Measurements from ENCODE around the gene PIPOX. TPM values are rescaled to one million over a fixed set of nuclear protein-coding genes. Genes with fewer than 3 reads are reported as not detected.

Gene PIPOX
- total and polyA plus RNA-seq, 4 donors = 1.6 to 2.4 (median 2.0) TPM

DNA sequence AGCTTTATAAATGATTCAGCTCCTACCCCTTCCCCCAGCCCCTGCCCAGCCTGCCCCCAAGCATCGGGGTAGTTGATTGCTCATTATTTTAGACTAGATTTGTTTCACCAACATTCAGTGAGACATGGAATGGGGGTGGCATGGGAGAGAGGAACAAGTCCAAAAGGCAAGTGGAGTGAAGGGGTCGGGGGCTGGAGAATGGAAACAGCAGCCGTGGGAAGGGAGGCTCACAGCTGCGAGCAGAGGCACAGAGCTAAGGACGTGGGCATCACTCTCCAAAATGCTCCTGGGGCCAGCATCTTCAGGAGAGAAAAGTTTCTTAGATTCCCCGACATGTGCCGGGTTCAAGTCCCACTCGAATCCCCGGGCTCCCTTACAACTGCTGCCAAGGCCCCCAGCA lies 19.3 kb downstream of the PIPOX start:
- DNase-seq (no peak), ATAC-seq (ENCODE audit: low FRiP score) (no peak)
- Histone ChIP-seq H3K4me3 (ENCODE audit: low read length in 2 of 2) (no peak overlapping the region), H3K4me1 (ENCODE audit: control insufficient read depth in 1 of 2, insufficient read depth in 2 of 2, low read length in 2 of 2) (peaks cover 0 to 2% of the 10 kb centered on the region in 2 donors), H3K27me3 (ENCODE audit: control insufficient read depth in 1 of 2, insufficient read depth in 2 of 2, low read length in 1 of 2) (no peaks in the 10 kb centered on the region), H3K27ac (ENCODE audit: low read depth in 1 of 2, low read length in 2 of 2) (no peak overlapping the region), H3K36me3 (ENCODE audit: control insufficient read depth in 1 of 2, insufficient read depth in 2 of 2, low read length in 1 of 2) (no peaks in the 10 kb centered on the region), H3K9me3 (ENCODE audit: control insufficient read depth, low read length) (no peaks in the 10 kb centered on the region)
- 90 to 91% methylated on average over 9 of the region's 9 CpGs for WGBS, 2 donors
- intact Hi-C loops (cut with DNase I) = no loop called here

DNA sequence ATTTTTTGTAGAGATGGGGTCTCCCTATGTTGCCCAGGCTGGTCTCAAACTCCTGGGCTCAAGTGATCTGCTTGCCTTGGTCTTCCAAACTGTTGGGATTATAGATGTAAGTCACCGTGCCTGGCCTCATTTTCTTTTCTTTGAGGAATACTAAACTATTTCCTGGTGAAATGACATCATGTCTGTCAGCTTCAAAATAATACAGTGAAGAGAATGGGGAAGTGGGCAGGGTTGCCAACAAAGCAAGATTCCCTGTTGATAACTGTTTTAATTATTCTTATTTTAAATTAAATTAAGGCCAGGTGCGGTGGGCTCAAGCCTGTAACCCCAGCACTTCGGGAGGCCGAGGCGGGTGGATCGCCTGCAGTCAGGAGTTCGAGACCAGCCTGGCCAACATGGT lies 21.1 kb downstream of the PIPOX start:
- 84 to 85% methylated on average over 7 of the region's 7 CpGs for WGBS, 2 donors
- H3K4me3 ChIP-seq (ENCODE audit: low read length in 2 of 2) = no peak overlapping the region
- ATAC-seq (ENCODE audit: low FRiP score) = no peak
- no peak for DNase-seq
- H3K27me3 ChIP-seq (ENCODE audit: control insufficient read depth in 1 of 2, insufficient read depth in 2 of 2, low read length in 1 of 2) = no peaks in the 10 kb centered on the region
- H3K27ac ChIP-seq (ENCODE audit: low read depth in 1 of 2, low read length in 2 of 2) = no peak overlapping the region
- H3K4me1 ChIP-seq (ENCODE audit: control insufficient read depth in 1 of 2, insufficient read depth in 2 of 2, low read length in 2 of 2) = peaks cover 0 to 2% of the 10 kb centered on the region in 2 donors
- no peaks in the 10 kb centered on the region for H3K9me3 ChIP-seq (ENCODE audit: control insufficient read depth, low read length)
- intact Hi-C loops (cut with DNase I) = no loop called here
- no peaks in the 10 kb centered on the region for H3K36me3 ChIP-seq (ENCODE audit: control insufficient read depth in 1 of 2, insufficient read depth in 2 of 2, low read length in 1 of 2)

DNA sequence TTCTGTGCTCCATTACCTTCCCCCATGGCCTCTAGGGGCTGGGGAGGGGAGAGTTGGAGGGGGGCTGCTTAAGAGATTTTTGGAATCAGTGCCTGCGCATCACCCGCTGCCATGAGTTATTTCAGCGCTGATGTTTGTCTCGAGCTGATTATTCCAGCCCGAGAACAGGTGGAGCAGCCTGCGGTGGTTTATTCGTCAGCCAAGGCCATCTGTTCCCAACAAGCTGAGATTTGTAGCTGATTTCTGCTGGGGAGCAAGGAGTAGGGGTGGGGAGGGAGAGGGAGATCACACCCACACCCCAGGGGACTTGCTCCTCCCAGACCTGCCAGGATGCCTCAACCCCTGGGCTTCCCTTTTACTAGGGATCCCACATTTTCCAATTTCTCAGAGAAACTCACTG lies 23.1 kb downstream of the PIPOX start:
- ATAC-seq (ENCODE audit: low FRiP score) = no peak
- Histone ChIP-seq H3K4me3 (ENCODE audit: low read length in 2 of 2) (no peak overlapping the region), H3K4me1 (ENCODE audit: control insufficient read depth in 1 of 2, insufficient read depth in 2 of 2, low read length in 2 of 2) (peaks cover 0 to 2% of the 10 kb centered on the region in 2 donors), H3K27ac (ENCODE audit: low read depth in 1 of 2, low read length in 2 of 2) (no peak overlapping the region), H3K27me3 (ENCODE audit: control insufficient read depth in 1 of 2, insufficient read depth in 2 of 2, low read length in 1 of 2) (no peaks in the 10 kb centered on the region), H3K36me3 (ENCODE audit: control insufficient read depth in 1 of 2, insufficient read depth in 2 of 2, low read length in 1 of 2) (no peaks in the 10 kb centered on the region), H3K9me3 (ENCODE audit: control insufficient read depth, low read length) (no peaks in the 10 kb centered on the region)
- WGBS, 2 donors = 86 to 89% methylated on average over 7 of the region's 7 CpGs
- intact Hi-C loops (cut with DNase I) = no loop called here
- DNase-seq = no peak

- Histone ChIP-seq H3K36me3 (ENCODE audit: control insufficient read depth in 1 of 2, insufficient read depth in 2 of 2, low read length in 1 of 2) (no peaks in the 10 kb centered on the region), H3K27me3 (ENCODE audit: control insufficient read depth in 1 of 2, insufficient read depth in 2 of 2, low read length in 1 of 2) (no peaks in the 10 kb centered on the region), H3K27ac (ENCODE audit: low read depth in 1 of 2, low read length in 2 of 2) (no peak overlapping the region), H3K4me1 (ENCODE audit: control insufficient read depth in 1 of 2, insufficient read depth in 2 of 2, low read length in 2 of 2) (no peaks in the 10 kb centered on the region), H3K4me3 (ENCODE audit: low read length in 2 of 2) (no peak overlapping the region), H3K9me3 (ENCODE audit: control insufficient read depth, low read length) (no peaks in the 10 kb centered on the region)
- no peak for DNase-seq
- WGBS, 2 donors = 75% methylated on average over 7 of the region's 7 CpGs
- ATAC-seq (ENCODE audit: low FRiP score) = no peak
- intact Hi-C loops (cut with DNase I) = no loop called here
Measured at GRCh38 chr17:29066606-29067005, 23.7 kb downstream of the PIPOX start.

DNA sequence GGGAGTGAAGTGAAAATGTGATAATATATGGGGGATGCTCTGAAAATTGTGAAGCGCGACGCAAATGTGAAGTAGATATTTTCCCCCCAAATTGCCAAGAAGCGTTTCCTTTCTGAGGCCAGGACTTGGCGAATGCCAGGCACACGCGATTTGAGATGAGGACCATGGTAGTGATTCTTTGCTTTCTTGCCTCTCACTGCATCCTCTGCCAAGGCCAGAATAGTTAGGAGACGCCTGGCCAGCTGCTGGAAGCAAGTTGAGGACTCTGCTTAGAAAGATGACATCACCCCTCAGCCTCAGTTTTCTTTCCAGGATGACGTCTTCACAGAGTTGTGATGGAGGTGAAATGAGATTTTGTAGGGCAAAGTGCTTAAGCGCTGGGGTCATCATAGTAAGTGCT lies 25.9 kb downstream of the PIPOX start:
- Histone ChIP-seq H3K36me3 (ENCODE audit: control insufficient read depth in 1 of 2, insufficient read depth in 2 of 2, low read length in 1 of 2) (no peaks in the 10 kb centered on the region), H3K27me3 (ENCODE audit: control insufficient read depth in 1 of 2, insufficient read depth in 2 of 2, low read length in 1 of 2) (no peaks in the 10 kb centered on the region), H3K4me3 (ENCODE audit: low read length in 2 of 2) (no peak overlapping the region), H3K4me1 (ENCODE audit: control insufficient read depth in 1 of 2, insufficient read depth in 2 of 2, low read length in 2 of 2) (no peaks in the 10 kb centered on the region), H3K27ac (ENCODE audit: low read depth in 1 of 2, low read length in 2 of 2) (no peak overlapping the region), H3K9me3 (ENCODE audit: control insufficient read depth, low read length) (no peaks in the 10 kb centered on the region)
- WGBS, 2 donors = 32 to 33% methylated on average over 10 of the region's 10 CpGs
- DNase-seq = no peak
- intact Hi-C loops (cut with DNase I) = no loop called here
- ATAC-seq (ENCODE audit: low FRiP score) = no peak

- DNase-seq (no peak), ATAC-seq (ENCODE audit: low FRiP score) (no peak)
- Histone ChIP-seq H3K4me1 (ENCODE audit: control insufficient read depth in 1 of 2, insufficient read depth in 2 of 2, low read length in 2 of 2) (no peaks in the 10 kb centered on the region), H3K27ac (ENCODE audit: low read depth in 1 of 2, low read length in 2 of 2) (no peak overlapping the region), H3K9me3 (ENCODE audit: control insufficient read depth, low read length) (no peaks in the 10 kb centered on the region), H3K36me3 (ENCODE audit: control insufficient read depth in 1 of 2, insufficient read depth in 2 of 2, low read length in 1 of 2) (no peaks in the 10 kb centered on the region), H3K27me3 (ENCODE audit: control insufficient read depth in 1 of 2, insufficient read depth in 2 of 2, low read length in 1 of 2) (no peaks in the 10 kb centered on the region), H3K4me3 (ENCODE audit: low read length in 2 of 2) (no peak overlapping the region)
- intact Hi-C loops (cut with DNase I) = no loop called here
- 30 to 33% methylated on average over 19 of the region's 19 CpGs for WGBS, 2 donors
Measured at GRCh38 chr17:29069526-29070041, 26.6 kb downstream of the PIPOX start.

DNA sequence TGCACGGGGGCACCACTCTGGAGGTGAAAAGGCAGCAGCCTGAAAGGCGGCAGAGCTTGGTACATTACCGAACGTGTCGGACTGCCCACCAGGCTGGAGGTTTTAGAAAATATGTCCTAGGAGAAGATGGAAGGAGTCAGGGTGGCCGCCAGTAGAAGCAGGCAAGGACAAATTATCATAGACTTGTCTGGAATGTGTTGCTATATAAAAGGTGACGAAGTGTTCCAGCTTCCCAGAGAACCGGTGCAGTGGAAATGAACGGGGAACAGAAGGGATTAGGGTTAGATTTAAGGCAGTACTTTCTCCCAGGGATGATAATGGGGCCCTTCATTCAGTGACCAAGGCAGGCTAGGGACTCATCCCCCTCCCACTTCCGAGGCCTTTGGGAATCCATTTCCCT lies 27.4 kb downstream of the PIPOX start:
- DNase-seq (no peak), ATAC-seq (ENCODE audit: low FRiP score) (no peak)
- H3K27ac ChIP-seq (ENCODE audit: low read depth in 1 of 2, low read length in 2 of 2) = no peak overlapping the region
- no peaks in the 10 kb centered on the region for H3K9me3 ChIP-seq (ENCODE audit: control insufficient read depth, low read length)
- intact Hi-C loops (cut with DNase I) = no loop called here
- no peaks in the 10 kb centered on the region for H3K4me1 ChIP-seq (ENCODE audit: control insufficient read depth in 1 of 2, insufficient read depth in 2 of 2, low read length in 2 of 2)
- no peak overlapping the region for H3K4me3 ChIP-seq (ENCODE audit: low read length in 2 of 2)
- WGBS, 2 donors = 10 to 14% methylated on average over 10 of the region's 10 CpGs
- H3K27me3 ChIP-seq (ENCODE audit: control insufficient read depth in 1 of 2, insufficient read depth in 2 of 2, low read length in 1 of 2) = no peaks in the 10 kb centered on the region
- no peaks in the 10 kb centered on the region for H3K36me3 ChIP-seq (ENCODE audit: control insufficient read depth in 1 of 2, insufficient read depth in 2 of 2, low read length in 1 of 2)

DNA sequence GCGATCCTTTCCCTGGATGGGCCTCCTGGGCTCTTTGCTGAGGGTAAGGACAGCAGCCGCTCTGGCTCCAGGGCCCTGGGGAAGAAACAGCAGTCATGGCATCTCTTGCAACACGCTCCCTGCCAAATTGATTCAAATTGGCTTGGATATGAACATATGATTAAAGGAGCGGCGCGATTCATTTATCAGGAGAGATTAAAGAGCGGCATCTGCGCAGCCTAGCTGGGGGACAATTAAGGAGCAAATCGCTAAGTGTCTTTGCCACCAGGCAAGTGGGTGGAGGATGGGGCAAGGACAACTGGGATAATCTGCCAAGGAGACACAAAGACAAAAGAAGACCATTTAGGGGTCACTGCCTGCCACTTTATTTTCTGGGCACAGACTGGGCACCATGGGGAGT lies 27.8 kb downstream of the PIPOX start:
- Histone ChIP-seq H3K36me3 (ENCODE audit: control insufficient read depth in 1 of 2, insufficient read depth in 2 of 2, low read length in 1 of 2) (peaks cover 0 to 2% of the 10 kb centered on the region in 2 donors), H3K4me3 (ENCODE audit: low read length in 2 of 2) (no peak overlapping the region), H3K27me3 (ENCODE audit: control insufficient read depth in 1 of 2, insufficient read depth in 2 of 2, low read length in 1 of 2) (no peaks in the 10 kb centered on the region), H3K9me3 (ENCODE audit: control insufficient read depth, low read length) (no peaks in the 10 kb centered on the region), H3K27ac (ENCODE audit: low read depth in 1 of 2, low read length in 2 of 2) (no peak overlapping the region), H3K4me1 (ENCODE audit: control insufficient read depth in 1 of 2, insufficient read depth in 2 of 2, low read length in 2 of 2) (no peaks in the 10 kb centered on the region)
- intact Hi-C loops (cut with DNase I) = no loop called here
- WGBS, 2 donors = 71 to 72% methylated on average over 9 of the region's 9 CpGs
- ATAC-seq (ENCODE audit: low FRiP score) (no peak), DNase-seq (no peak)

DNA sequence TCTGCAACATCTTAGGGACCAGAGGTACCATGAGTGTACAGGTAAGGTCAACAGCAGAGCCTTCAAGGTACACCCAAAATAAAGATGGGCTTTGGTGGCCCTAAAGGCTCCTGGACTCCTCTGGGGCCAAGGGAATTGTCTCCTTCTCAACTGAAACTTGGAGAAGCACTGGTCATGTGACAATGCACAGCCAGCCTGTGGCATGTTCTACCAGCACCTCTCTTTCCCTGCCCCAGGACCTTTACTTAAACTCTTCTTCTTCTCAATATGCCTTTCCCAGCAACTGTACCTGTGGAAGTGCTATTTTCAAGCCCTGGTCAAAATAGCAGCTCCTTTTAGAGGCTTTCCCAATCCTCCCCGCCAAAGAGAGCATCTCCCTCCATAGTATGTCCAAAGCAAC lies 28.4 kb downstream of the PIPOX start:
- 95% methylated on average over 1 of the region's 1 CpG for WGBS, 2 donors
- no peak overlapping the region for H3K4me3 ChIP-seq (ENCODE audit: low read length in 2 of 2)
- no peaks in the 10 kb centered on the region for H3K9me3 ChIP-seq (ENCODE audit: control insufficient read depth, low read length)
- H3K27ac ChIP-seq (ENCODE audit: low read depth in 1 of 2, low read length in 2 of 2) = no peak overlapping the region
- H3K36me3 ChIP-seq (ENCODE audit: control insufficient read depth in 1 of 2, insufficient read depth in 2 of 2, low read length in 1 of 2) = peaks cover 0 to 3% of the 10 kb centered on the region in 2 donors
- no peaks in the 10 kb centered on the region for H3K4me1 ChIP-seq (ENCODE audit: control insufficient read depth in 1 of 2, insufficient read depth in 2 of 2, low read length in 2 of 2)
- DNase-seq = no peak
- ATAC-seq (ENCODE audit: low FRiP score) = no peak
- no peaks in the 10 kb centered on the region for H3K27me3 ChIP-seq (ENCODE audit: control insufficient read depth in 1 of 2, insufficient read depth in 2 of 2, low read length in 1 of 2)
- intact Hi-C loops (cut with DNase I) = no loop called here
